Mucosa of rectum (tissue), 2 donors: ENCODE data around the gene BZW2.
A peak's percentile ranks its signal among the peaks of the same experiment; 100 is the strongest.

Experiments
- H3K27ac ChIP-seq, 2 donors: one replicate each; pipeline ENCODE4 v1.7.0; 2013; ENCODE audit warnings: inconsistent platforms in 2 of 2, low read depth in 2 of 2, low read length in 2 of 2
- H3K27me3 ChIP-seq, 2 donors: one replicate each; pipeline ENCODE4 v1.7.0; 2013; ENCODE audit warnings: low read length in 2 of 2; ENCODE audit not compliant: control insufficient read depth in 2 of 2, insufficient read depth in 2 of 2
- H3K36me3 ChIP-seq, 2 donors: one replicate each; pipeline ENCODE4 v1.7.0; 2013; ENCODE audit warnings: low read length in 2 of 2; ENCODE audit not compliant: control insufficient read depth in 2 of 2, insufficient read depth in 2 of 2
- H3K4me1 ChIP-seq, 2 donors: one replicate each; pipeline ENCODE4 v1.7.0; 2013; ENCODE audit warnings: low read length in 2 of 2, mild to moderate bottlenecking in 1 of 2; ENCODE audit not compliant: control insufficient read depth in 2 of 2, insufficient read depth in 2 of 2
- H3K4me3 ChIP-seq, 2 donors: one replicate each; pipeline ENCODE4 v1.7.0; 2013; ENCODE audit warnings: low read length in 2 of 2
- H3K9ac ChIP-seq, 2 donors: one replicate each; pipeline ENCODE4 v1.7.0; 2013; ENCODE audit warnings: low read length in 2 of 2, low read depth in 1 of 2, mild to moderate bottlenecking in 1 of 2
- H3K9me3 ChIP-seq, 2 donors: one replicate each; pipeline ENCODE4 v1.7.0; 2013; ENCODE audit warnings: low read length in 2 of 2; ENCODE audit not compliant: control insufficient read depth in 2 of 2
- donor health status: healthy.
- donor health status: Normal muscosa, but diverticular disease.

The BZW2 gene

DNA sequence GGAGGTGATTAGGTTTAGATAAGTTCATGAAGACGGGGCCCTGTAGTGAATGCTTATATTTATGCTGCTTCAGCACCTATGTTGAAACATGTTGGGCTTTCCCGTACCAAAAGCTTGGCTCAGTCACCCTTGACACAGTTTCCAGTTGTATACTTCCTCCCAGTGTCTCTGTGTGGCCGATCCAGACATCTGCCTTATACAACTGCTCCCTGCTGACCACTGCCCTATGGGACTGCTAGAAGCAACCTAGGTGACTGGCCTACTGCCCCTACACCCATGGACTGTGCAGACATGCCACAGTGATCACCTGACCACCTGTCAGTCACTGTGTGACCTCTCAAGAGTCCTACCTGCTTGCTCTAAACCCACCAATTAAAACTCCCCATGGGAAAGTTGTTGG lies 85.0 kb downstream of the BZW2 start:
- no peaks in the 10 kb centered on the region for H3K4me1 ChIP-seq
- H3K36me3 ChIP-seq = no peaks in the 10 kb centered on the region
- no peak overlapping the region for H3K4me3 ChIP-seq
- H3K27ac ChIP-seq = no peak overlapping the region
- no peaks in the 10 kb centered on the region for H3K27me3 ChIP-seq
- H3K9ac ChIP-seq = no peak overlapping the region
- H3K9me3 ChIP-seq = no peaks in the 10 kb centered on the region

DNA sequence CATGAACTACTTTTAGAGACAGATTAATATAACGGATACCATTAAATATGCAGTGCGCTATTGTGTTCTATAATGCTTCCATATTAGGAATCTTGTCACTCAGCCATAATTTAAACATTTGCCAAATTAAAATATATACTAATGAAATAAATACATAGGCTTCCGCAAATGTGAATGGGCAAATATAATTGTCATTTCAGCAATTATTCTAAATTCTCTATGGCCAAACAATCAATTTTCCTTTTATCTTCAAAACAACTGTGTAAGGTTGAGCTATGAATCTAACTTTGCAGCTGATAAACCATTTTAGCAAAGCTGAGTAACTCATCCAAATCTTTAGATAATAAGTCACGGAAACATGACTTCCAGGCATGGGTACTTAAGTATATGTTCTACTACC lies 86.8 kb downstream of the BZW2 start:
- Histone ChIP-seq H3K4me3 (no peak overlapping the region), H3K27me3 (no peaks in the 10 kb centered on the region), H3K9me3 (no peaks in the 10 kb centered on the region), H3K27ac (no peak overlapping the region), H3K36me3 (no peaks in the 10 kb centered on the region), H3K9ac (no peak overlapping the region), H3K4me1 (no peaks in the 10 kb centered on the region)

DNA sequence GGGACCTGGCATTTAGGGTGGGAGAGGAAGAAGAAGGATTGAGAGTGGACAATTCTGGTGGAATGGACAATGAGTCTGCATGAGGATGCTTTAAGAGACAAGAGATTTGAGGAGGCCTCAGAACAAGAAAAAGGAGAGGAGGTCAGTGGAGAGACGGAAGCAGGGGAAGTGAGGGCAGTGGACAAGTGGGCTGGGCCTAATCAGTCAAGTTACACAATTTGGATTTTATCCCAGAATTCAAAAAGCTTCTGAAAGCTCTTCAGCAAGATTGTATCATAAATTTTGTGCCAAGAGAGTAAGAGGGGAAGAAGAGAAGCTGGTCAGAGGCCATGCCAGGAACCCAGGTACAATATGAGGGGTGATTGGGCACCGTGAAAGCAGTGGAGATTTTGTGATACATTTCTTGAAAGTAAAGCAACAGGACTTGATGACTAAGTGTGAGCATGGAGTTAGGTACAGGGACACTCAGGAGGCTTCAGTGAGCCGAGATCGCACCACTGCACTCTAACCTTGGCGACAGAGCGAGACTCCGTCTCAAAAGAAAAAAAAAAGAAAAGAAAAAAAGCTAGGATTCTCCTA lies 88.3 kb downstream of the BZW2 start:
- no peaks in the 10 kb centered on the region for H3K36me3 ChIP-seq
- H3K27ac ChIP-seq = no peak overlapping the region
- no peaks in the 10 kb centered on the region for H3K4me1 ChIP-seq
- H3K9ac ChIP-seq = no peak overlapping the region
- H3K4me3 ChIP-seq = no peak overlapping the region
- no peaks in the 10 kb centered on the region for H3K27me3 ChIP-seq
- no peaks in the 10 kb centered on the region for H3K9me3 ChIP-seq

DNA sequence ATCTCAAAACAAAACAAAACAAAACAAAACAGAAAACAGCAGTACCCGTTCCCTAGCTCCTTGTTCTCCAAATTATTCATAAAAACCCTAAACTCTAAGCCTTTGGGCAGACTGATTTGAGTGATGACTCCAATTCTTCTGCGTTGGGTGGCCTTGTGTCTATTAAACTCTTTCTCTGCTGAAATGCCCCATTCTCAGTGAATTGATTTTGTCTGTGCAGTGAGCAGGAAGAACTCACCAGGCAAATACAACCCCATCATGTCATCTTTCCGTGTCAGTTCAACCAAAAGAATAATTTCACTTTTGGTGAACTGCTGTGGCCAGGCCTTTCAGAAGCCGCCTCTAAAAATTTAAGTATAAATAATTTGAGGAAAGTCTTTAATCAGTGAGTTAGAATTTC lies 89.0 kb downstream of the BZW2 start:
- Histone ChIP-seq H3K4me3 (no peak overlapping the region), H3K9ac (no peak overlapping the region), H3K9me3 (no peaks in the 10 kb centered on the region), H3K27me3 (no peaks in the 10 kb centered on the region), H3K36me3 (no peaks in the 10 kb centered on the region), H3K27ac (no peak overlapping the region), H3K4me1 (no peaks in the 10 kb centered on the region)

DNA sequence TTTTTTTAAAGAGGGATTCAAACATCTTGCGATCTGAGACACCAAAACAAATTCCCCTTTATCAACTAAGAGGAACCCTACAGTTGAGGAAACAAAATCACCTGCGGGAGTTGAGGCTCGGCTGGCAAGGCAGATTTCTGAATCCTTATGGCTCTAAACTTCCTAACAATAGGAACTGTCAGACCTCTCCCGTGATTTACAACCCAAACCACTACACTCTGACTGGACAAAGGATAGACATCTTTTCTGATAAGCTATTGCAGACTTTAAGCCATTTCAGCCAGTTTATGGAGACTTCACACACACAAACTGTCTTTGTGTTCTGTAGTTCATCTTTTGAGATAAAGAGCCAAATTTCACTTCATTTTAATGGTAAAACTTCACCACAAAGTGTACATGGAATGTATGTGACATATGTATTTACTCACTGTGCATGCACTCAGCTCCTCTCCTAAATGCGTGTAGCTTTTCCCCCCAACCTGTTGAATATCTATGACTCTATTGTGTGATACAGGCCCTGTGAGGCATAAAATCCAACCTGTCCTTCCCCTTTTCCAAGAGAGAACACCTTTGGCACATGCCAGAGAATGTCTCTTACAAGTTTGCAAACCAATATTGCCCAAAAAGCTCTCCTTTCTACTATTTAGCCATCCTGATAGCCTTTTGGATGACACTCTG lies 92.2 kb downstream of the BZW2 start:
- Histone ChIP-seq H3K36me3 (no peaks in the 10 kb centered on the region), H3K27ac (no peak overlapping the region), H3K9me3 (no peaks in the 10 kb centered on the region), H3K27me3 (no peaks in the 10 kb centered on the region), H3K4me3 (no peak overlapping the region), H3K9ac (no peak overlapping the region), H3K4me1 (peaks cover 0 to 3% of the 10 kb centered on the region in 2 donors)

DNA sequence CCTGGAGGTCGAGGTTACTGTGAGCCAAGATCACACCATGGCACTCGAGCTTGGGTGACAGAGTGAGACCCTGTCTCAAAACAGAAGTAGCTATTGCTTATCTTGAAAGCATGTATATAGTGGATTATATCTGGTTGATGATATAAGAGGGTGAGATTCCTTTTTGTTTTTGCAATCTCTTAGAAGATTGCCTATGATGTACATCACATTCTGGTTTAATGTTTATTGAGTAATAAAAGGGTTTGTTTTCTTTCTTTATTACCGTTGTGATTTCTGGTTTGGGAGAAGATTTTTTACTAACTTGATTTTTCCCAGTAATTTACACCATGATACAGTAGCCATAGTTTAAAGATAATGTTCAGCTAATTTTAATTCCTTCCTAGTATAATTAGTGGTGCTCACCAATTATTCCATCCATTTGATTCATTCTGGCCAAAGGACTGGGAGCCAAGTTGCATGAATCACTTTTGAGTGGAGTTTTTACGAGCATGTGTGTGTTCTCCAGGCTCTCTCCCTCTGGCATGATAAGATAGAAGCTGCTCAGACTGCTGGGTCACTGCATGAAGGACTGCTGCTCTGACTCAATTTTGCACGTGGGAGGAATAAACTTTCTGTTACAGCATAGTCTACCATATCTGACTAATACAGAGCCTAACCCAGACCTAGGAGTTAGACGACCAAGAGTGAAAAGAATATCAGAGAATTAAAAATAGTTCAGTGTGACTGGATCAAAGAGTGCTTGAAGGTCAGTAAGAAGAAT lies 94.1 kb downstream of the BZW2 start:
- H3K4me1 ChIP-seq = peaks cover 0 to 3% of the 10 kb centered on the region in 2 donors
- H3K4me3 ChIP-seq = no peak overlapping the region
- no peak overlapping the region for H3K9ac ChIP-seq
- H3K36me3 ChIP-seq = no peaks in the 10 kb centered on the region
- no peaks in the 10 kb centered on the region for H3K9me3 ChIP-seq
- no peaks in the 10 kb centered on the region for H3K27me3 ChIP-seq
- H3K27ac ChIP-seq = peak overlapping the region in 1 of 2 donors; percentile 20

DNA sequence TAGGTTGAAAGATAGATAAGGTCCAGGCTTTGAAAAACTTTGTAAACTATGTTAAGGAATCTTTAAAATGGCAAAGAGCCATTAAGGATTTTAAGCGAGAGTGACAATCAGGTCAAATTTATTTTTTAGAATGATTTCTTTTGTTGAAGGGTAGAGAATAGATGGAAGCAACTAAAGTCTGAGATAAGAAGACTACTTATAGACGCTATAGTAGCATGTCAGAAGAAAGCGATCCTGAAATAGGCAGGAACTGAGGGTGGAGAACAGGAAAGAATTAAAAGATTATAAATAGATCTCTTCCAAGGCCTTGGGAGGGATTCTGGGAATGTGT lies 94.6 kb downstream of the BZW2 start:
- H3K36me3 ChIP-seq = no peaks in the 10 kb centered on the region
- peaks cover 0 to 3% of the 10 kb centered on the region in 2 donors for H3K4me1 ChIP-seq
- H3K9ac ChIP-seq = no peak overlapping the region
- H3K27ac ChIP-seq = peak overlapping the region in 1 of 2 donors; percentile 20
- H3K4me3 ChIP-seq = no peak overlapping the region
- no peaks in the 10 kb centered on the region for H3K9me3 ChIP-seq
- H3K27me3 ChIP-seq = no peaks in the 10 kb centered on the region

DNA sequence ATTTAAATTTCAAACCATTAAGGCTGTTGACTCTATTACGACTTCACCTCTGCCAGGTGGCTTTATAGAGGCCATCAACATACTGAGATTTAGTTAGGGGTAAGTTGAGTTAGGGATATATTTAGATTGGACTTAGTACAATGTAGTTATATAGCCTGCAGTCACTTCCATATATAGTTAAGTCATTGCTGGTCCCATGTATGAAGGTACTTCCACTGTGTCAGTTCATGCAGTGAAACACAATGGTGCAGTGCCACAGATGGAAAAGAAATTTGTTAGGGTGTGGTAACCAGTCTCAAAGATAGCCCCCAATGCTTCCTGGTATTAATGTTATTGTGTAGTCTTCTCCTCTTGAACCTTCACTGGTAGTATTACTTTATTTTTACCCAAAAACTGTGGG lies 95.0 kb downstream of the BZW2 start:
- H3K27ac ChIP-seq = no peak overlapping the region
- H3K4me1 ChIP-seq = peaks cover 0 to 3% of the 10 kb centered on the region in 2 donors
- no peaks in the 10 kb centered on the region for H3K27me3 ChIP-seq
- H3K36me3 ChIP-seq = no peaks in the 10 kb centered on the region
- H3K9me3 ChIP-seq = no peaks in the 10 kb centered on the region
- no peak overlapping the region for H3K4me3 ChIP-seq
- H3K9ac ChIP-seq = no peak overlapping the region

DNA sequence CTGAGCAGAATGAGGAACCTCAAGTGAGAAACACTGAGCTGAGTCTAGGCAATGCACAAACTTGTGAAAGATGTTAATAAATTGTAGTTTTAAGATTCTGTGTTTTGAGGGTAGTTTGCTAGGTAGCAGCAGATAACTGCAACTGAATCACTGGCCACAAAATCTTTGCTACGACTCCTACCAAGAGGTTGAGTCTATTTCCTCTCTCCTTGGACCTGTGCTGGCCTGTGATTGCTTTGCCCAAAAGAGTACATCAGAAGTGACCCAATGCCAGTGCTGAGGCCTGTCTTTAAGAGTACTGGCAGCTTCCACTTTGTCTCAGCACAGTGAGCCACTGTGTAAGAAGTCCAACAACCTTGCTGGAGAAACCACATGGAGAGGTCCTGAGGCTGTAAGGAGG lies 95.7 kb downstream of the BZW2 start:
- Histone ChIP-seq H3K27ac (no peak overlapping the region), H3K9me3 (no peaks in the 10 kb centered on the region), H3K9ac (no peak overlapping the region), H3K4me1 (peaks cover 0 to 3% of the 10 kb centered on the region in 2 donors), H3K36me3 (no peaks in the 10 kb centered on the region), H3K4me3 (no peak overlapping the region), H3K27me3 (no peaks in the 10 kb centered on the region)

DNA sequence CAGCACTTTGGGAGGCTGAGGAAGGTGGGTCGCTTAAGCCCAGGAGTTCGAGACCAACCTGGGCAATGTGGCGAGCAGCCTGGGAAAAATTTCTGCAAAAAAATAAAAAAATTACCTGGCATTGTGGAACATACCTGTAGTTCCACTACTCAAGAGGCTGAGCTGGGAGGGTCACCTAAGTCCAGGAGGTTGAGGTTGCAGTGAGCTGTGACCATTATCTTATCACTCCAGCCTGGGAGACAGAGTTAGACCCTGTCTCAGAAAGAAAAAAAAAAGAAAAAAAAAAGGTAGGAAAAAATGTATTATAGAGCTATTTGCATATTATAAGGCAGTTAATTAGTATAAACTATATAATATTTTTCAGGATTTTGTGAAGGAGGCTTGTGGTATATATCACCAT lies 96.6 kb downstream of the BZW2 start:
- Histone ChIP-seq H3K9ac (no peak overlapping the region), H3K4me3 (no peak overlapping the region), H3K27ac (no peak overlapping the region), H3K4me1 (peaks cover 0 to 3% of the 10 kb centered on the region in 2 donors), H3K36me3 (no peaks in the 10 kb centered on the region), H3K27me3 (no peaks in the 10 kb centered on the region), H3K9me3 (no peaks in the 10 kb centered on the region)
